AG09319 (cell line): ENCODE results near the gene PCDH15.

Source experiments
- DNase-seq: peaks from one replicate; pipeline ENCODE4 v3.0.0-alpha.2; 2010; ENCODE audit warnings: low read depth; ENCODE audit errors: extremely low read depth
- TF ChIP-seq, protein P1 (sequence below): IDR thresholded peaks from 2 replicates; pipeline ENCODE4 v1.5.1; 2011; ENCODE audit warnings: low read depth, mild to moderate bottlenecking, inconsistent platforms, low read length, moderate library complexity

The PCDH15 gene

DNA sequence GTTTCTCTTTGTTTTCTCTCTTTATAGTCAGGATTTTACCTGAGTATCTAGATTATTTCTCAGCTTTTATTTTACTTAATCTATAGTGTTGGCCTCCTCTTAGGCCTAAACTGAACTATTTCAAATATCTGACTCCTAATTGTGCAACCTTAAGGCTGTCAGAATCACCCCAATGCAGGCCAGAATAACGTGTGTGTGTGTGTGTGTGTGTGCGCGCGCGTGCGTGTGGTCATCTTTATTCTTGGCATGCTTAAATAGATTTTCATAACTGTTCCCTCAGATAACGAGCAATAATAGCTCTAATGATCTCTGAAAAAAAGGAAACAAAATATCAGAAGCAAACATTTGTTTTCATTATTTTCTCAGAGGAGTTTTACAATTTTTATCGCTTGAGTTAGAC lies 92.4 kb downstream of the PCDH15 start:
- TF ChIP-seq, protein P1, sequence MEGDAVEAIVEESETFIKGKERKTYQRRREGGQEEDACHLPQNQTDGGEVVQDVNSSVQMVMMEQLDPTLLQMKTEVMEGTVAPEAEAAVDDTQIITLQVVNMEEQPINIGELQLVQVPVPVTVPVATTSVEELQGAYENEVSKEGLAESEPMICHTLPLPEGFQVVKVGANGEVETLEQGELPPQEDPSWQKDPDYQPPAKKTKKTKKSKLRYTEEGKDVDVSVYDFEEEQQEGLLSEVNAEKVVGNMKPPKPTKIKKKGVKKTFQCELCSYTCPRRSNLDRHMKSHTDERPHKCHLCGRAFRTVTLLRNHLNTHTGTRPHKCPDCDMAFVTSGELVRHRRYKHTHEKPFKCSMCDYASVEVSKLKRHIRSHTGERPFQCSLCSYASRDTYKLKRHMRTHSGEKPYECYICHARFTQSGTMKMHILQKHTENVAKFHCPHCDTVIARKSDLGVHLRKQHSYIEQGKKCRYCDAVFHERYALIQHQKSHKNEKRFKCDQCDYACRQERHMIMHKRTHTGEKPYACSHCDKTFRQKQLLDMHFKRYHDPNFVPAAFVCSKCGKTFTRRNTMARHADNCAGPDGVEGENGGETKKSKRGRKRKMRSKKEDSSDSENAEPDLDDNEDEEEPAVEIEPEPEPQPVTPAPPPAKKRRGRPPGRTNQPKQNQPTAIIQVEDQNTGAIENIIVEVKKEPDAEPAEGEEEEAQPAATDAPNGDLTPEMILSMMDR, result no peak
- no peak for DNase-seq

DNA sequence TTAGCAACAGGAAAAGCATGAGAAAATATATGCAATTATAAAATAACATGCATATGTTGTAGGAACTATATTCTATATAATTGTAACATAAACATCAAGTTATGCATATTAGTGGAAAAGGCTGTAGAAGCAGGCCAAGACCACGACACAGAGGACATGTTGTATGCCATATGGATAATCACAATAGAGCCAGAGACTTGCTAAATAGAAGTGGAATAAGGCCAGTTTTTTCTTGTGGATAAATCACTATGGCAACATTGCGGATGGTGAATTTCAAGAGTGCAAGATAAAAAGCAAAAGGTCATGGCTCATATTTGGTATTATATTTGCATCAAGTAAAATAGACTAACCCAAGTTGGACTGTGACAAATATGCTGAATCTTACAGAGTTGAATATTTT lies 93.0 kb downstream of the PCDH15 start:
- TF ChIP-seq, protein P1, result no peak
- no peak for DNase-seq

DNA sequence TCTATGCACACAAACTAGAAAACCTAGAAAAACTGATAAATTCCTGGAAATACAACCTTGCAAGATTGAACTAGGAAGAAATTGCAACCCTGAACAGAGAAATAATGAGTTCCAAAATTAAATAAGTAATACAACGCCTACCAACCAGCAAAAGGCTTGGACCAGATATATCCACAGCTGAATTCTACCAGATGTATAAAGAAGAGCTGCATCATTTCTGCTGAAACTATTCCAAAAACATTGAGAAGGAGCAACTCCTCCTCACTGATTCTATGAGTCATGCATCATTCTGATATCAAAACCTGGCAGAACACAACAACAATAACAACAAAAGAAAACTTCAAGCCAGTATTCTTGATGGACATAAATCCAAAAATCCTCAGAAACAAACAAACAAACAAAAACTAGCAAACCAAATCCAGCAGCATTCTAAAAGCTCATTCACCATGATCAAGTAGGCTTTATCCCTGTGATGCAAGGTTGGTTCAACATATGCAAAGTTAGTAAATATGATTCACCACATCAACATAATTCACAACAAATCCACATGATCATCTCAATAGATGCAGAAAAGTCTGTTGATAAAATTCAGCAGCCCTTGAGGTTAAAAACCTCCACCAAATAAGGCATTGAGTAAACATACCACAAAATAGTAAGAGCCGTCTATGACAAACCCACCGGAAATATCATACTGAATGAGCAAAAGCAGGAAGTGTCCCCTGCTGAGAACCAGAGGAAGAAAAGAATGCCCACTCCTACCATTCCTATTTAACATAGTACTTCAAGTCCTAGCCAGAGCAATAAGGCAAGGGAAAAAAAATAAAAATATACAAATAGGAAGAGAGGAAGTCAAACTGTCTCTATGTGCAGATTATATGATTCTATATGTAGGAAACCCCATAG lies 98.2 kb downstream of the PCDH15 start:
- no peak for DNase-seq
- TF ChIP-seq, protein P1, result no peak

DNA sequence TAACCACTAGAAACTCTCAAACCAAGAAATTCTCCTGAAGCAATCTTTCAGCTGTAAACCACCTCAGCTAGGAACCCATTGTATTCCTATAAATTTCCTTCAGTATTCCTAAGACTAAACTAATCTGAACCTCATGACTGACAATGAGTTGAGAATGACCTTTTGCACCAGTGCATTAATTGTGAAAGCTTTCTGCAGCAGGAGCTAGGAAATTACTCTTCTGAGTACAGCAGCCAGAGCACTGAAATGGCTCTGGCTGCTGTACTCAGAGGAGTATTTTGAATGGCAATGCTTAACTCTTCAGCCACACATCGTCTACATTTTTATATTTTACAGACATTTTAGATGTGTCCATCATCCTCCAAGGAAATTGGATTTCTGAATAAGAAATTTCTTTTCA lies 109.7 kb downstream of the PCDH15 start:
- DNase-seq, result no peak
- TF ChIP-seq, protein P1, result no peak

DNA sequence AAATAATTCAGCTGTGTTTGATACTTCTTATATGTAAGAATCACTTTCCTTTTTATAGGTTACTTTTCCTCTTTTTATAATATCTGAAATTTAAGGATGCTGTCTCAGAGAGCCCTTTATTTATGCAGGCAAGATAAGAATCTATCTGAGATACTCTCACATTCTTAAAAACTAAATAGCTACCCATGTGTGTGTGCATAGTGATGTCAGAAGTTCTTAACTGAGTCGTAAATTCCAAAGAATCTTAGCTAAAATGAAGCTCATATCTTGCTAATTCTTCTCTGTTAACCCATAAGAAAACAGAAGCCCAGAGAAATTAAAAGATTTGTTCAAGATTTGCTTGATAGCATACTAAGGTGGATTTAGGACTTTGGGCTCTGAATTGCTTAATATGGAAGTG lies 118.5 kb downstream of the PCDH15 start:
- TF ChIP-seq, protein P1, result no peak

DNA sequence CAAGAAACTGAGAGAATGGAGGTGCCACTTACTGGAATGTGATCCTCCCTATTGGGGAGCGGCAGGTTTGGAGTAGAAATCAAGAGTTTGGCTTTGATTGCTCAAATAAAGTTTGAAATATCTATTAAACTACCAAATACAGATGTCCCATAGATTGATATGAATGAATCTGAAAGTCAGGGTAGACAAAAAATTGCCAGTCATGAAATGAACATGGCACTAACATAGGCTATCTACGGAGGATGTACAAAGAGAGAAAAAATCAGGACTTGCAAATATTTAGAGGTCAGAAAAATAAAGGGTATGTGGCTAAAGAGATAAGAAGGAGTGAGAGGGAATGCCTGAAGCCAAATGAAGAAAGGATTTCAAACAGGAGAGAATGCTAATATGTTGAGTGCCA lies 119.9 kb downstream of the PCDH15 start:
- TF ChIP-seq, protein P1, result no peak
- no peak for DNase-seq

More for the DNA sequence above, 118.5 kb downstream of the PCDH15 start:
- DNase-seq, result no peak

DNA sequence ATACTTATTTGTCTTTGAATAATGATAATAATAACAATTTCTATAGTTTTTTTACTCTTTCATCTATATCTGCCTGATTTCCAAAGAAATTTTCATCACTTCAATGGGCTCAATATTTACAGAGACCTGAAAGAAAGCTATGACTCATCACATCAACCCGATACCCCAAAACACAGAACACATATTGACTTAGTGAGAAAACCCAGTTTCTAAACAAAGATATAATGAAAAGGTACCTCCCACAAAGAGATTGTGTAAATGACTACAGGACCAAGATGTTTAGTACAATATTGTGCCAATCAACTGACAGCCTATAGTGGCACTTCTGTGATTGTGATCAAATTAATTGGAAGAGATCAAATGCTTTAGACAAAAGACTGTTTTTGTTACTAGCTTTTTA lies 133.9 kb downstream of the PCDH15 start:
- no peak for DNase-seq
- TF ChIP-seq, protein P1, result no peak
